GM19023 (cell line): ENCODE data around the gene MYL3.

Experiments
- ATAC-seq: cut with Tn5 transposase; IDR thresholded peaks from one replicate; pipeline ENCODE4 v1.9.1; 2021; ENCODE audit warnings: mild to moderate bottlenecking, moderate library complexity; ENCODE audit not compliant: unreplicated experiment

Gene MYL3

DNA sequence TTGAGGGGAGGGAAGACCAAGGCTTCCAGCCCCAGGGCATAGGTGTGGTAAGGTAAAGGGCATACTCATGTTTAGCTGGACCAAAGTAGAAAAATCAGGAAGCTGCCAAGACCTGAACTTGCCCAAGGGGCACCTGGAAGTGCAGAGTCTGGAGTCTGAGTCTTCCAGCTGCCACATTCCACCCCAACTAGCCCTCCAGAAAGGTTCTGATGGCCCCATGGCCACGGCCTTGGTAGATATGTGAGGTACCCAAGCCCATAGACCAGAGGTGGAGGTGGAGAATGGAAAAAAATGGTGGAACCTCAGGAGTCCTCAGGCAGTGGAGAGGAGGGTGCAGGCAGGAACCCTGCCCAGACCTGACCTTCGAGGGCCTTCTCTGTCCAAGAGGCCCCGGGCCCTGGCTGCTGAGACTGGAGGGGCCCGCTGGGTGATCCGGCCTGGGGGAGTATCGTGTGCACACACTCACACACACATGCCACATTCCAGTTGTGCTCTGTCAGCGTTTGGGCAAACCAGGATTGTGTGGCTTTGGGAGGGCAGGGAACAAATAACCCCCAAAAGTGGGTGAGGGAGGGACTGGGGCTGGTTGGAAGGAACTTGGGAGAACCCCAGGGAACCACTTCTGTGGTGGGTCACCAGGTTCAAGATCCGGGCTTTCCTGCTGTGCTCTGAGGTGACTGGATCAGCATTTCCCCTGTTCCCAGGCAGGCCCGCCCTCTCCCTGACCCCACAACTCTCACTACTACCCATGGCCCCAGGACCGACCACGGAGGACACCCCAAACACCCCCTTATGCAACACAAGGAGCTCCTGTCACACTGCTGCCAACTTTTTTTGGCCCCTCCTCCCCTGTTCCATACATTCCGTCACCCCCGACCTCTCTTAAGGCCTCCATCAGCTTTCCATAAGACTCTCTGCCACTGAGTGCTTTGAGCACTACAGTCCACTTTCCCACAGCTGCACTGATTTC lies 11.6 kb downstream of the MYL3 start:
- no peak for ATAC-seq

DNA sequence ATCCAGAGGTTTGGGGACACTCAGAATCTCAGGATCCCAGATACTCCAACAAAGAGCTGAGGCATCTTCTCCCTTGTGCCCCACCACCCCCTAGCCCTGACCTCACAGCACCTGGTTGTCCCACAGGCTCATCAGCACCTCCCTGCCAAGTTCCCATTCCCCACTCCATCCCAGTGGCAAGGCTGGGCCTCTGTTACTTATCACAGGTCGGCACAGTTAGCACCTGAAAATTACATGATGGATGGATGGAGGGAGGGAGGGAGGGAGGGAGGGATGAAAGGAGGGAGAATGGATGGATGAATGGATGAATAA lies 12.8 kb downstream of the MYL3 start:
- no peak for ATAC-seq

DNA sequence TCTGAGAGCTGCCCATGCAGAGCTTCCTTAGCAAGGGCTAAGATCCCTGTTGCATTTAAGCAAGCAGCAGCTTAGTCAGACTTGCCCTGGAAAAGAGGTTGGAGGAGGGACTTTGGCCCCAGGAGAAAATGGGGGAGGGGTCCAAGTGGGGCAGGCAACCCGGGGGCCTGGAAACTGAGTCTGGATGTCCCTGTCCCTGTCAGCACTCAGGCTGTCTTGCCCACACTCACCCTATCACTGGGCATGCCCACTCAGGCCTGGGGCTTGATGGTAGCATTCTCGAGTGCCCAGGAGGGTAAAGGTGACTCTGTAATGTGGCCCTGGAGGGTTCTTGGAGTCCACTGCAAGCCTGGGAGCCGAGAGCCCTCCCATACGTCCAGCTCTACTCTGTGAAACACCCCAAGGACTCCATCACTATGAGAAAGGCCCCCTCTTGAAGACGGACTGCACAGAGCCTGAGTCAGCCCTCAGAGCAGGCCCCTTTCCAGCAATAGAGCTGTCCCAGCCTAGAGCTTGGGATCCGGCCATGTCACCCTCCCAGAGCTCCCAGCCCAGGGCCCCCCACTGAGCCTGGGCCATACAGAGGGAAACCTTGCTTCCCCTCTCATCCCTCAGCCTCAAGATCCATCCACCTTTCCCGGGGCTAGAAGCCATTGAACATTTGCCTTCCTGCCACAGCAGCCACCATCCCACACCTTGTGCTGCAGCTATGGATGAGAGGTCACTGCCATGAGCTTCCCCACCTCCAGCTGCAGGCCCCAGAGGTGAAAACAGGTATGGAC lies 13.4 kb downstream of the MYL3 start:
- ATAC-seq = no peak

DNA sequence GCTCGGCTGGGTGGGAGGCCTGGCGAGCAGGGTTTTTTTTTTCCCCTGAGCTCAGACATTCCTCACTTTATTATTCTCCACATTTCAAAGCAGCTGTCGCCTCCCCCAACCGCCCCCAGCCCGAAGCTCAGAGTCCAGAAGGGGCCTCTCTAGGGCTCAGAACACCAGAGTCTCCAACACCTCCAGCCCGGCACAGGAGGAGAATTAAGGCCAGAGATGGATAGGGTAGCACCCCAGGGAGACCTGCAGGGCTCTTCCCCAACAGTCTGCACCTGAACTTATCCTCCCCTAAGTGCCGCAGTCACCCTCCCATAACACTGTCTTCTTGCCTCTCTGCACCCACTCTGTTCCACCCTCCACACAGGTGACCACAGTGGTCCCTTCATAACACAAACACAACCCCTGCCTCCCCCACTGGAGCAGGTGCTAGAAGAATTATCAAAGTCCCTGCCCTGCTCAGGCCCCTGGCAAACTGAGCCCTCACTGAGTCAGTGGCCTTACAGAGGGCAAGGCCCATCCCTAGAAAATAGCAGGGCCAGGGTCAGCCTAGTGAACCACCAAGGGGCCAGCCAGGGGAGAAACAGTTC lies 14.1 kb downstream of the MYL3 start:
- ATAC-seq = no peak

DNA sequence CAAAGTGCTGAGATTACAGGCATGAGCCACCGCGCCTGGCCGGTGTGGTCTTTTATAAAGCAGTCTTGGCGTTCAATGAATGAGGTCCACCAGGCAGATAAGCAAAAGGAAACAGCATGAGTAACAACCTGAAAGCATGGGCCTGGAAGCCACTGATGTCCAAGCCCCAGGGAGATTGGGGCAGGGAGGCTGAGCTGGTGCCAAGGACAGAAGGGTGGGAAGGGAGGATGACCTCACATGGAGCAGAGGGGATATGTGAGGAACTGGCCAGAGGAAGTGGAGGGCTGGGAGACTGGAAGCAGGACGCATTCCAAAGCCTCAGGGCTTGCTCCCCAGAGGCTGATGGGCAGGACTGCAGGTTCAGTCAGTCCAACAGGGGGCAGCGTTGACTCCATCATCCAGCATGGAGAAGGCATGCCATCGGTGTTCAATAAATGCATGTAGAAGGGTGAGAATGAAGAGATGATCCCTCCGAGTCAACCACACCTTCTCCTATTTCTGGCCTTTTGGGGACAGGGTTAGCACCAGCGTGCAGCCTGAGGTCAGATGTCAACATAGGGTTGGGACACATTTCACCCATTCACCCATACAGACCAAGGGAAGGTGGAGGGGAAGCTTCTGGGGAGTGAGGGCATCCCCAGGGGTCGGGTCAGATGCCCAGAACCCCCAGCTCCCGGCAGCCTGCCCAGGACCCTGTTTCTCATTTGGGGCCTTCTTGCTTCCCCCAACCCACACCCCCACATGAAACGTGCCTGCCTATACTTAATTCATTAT lies 14.8 kb downstream of the MYL3 start:
- no peak for ATAC-seq

DNA sequence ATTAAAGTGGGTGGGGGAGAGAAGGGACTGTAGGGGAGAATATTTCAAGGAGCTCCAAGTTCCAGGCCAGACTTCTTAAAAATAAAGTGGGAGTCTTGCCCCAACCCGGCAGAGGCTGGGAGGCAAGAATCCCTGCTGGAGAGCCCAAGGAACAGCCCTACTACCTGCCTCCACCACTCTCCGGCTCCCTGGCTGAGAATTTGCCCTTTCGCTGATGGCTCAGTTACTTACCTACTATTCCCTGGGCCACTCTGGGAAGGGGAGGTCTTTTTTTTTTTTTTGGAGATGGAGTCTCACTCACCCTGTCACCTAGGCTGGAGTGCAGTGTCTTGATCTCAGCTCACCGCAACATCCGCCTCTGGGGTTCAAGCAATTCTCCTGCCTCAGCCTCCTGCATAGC lies 15.5 kb downstream of the MYL3 start:
- ATAC-seq = no peak

DNA sequence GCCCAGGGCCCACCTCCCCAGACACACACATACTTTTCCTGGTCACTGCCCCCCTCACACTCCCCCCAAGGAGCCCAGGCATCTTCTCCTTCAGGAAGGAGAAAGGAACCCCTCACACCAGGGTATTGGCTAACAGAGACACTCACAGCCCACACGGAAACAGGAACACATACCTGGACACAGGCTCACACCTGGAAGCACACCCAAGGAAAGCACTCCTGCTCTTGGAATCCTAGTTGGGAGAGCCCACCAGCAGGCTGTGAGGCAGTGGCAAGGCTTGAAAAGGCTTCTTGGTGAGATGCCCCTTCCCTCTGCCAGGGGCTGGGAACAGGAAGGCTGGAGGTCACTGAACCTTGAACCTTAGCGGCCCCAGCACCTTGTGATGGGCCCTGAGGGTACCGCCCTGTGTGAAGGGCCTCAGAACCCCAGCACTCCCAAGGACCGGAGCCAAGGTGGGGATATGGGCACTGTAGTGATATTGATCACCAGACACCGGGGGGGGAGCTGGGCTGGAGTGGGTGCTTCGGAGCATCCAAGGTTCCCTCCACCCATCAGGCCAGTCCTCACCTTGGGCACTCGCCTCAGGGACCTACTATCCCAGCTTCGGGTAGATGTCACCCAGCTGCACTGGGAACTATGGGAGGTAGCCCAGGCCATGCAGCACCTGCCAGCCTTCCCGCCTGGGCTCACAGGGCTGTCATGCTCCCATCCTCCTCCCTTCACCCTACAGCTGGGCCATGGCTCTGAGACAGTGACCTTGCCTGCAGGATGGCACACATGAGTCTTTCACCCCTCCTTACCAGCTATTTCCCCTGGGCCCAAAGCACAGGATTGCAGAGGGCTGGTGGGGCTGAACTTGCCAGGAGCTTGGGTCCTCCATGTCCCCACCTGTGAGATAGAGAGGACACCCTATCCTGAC lies 16.4 kb downstream of the MYL3 start:
- ATAC-seq = no peak

DNA sequence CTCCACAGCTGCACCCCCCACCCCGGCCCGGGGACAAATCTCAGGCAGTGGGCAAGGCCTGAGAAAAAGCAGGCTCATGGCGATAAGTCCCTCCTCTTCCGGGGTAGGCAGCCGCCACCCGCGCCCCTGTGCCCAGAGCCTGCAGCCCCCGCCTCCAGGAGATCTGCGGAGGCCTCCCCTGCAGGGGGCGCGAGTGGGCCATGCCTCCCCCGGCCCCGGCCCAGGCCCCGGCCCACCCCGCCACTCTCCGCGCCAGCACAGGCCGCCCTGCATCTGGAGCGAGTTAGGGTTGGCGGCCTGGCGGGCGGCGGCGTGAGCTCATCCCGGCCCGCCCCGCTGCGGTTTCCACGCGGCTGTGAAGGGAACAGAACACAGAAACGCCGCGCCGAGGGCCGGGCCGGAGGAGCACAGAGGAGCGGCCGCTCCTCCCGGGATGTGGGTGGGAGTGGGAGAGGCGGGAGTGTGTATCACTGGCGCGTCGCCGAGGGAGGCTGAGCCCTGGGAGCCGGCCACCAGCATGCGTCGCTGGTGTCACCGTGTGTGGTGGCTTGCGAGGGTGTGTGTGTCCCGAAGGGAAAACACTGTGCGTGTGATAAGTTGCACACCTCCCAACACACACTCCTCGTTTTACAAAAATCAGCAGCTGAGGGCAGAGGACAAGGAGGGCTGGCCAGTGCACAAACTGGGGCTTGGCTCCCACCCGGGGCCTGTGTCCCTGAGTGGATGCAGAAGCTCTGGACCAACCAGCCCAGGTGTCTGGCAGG lies 17.2 kb downstream of the MYL3 start:
- ATAC-seq = peak; percentile 67

DNA sequence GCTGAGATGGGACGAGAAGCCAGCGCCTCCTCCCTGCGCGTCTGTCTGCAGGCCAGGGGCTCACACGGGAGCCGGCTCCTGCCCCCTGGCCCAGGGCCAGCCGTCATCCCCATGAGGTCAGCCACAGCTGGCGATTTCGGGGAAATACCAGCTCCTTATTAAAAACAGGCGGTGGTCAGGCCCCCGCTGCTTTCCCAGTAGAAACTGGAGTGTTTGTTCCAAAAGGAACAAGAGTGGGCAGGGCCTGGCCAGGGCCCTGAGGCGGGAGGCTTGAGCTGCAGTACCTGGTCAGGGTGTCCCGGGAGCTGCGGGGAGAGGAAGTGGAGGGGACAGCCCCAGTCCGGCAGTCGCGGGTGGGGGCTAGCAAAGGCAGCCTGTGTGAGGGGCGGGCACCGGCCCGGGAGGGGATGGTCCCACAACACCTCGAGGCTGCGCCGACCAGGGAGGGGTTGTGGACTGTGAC lies 17.8 kb downstream of the MYL3 start:
- ATAC-seq = peak; percentile 51

DNA sequence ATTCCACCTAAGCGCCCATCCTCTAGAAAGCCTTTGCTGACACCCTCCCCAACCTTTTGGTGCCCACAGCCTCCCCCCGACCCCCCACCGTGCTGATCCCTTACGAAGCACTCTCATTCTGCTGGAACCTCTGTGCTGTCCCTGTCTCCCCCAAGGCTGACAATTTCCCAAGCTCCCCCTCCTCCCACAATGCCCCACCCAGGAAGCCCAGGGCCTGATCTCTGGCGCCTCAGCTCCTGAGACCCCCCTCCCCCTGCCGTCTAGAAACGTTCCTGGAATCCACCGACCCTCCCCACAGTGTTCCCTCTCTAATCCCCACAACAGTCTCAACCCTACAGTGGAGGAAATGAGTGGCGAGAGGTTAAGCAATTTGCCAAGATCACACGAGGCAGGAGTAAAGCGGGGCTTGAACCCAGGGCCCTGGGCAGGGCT lies 18.3 kb downstream of the MYL3 start:
- ATAC-seq = no peak

DNA sequence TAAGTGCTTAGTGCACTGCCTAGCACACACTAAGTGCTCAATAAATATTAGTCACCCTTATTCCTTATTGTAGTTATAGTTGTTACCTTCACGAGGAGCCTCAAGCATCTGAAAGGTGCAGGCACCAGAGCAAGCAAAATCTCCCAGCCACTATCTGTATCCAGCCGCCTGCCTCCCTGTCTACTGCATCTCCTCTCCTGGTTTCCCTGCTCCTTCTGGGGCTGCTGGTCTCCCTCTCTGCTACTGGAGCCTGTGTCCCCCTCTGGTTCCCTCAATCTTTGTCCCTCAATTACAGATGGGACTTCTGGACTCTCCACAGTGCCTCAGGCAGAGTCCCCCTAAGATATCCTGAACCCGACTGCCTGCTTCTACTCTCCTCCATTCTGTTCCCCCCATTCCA lies 18.8 kb downstream of the MYL3 start:
- no peak for ATAC-seq

DNA sequence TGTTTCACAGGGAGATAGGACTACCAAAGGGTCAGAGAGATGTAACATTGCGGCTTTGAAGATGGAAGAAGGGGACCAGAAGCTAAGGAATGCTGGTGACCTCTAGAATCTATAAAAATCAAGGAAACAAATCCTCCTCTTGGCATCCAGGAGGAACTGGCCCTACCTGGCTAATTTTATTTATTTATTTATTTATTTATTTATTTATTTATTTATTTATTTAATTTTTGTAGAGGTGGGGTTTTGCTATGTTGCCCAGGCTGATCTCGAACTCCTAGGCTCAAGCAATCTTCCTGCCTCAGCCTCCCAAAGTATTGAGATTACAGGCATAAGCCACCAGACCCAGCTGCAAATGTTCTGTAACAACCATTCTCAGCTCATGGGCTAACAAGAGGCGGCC lies 19.7 kb downstream of the MYL3 start:
- no peak for ATAC-seq

DNA sequence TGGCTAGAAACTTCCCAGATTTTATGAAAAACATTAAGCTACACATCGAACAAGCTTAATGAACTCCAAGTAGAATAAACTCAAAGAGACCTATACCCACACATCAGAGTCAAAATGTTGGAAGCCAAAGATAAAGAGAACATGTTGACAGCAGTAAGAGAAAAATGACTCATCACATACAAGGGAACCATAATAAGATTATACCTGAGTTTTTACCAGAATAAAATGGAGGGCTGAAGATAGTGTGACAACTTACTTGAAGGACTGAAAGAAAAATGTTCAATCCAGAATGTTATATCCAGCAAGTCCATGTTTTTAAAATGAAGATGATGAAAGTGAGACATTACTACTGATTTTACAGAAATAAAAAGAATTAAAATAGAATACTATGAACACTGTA lies 22.8 kb downstream of the MYL3 start:
- no peak for ATAC-seq

DNA sequence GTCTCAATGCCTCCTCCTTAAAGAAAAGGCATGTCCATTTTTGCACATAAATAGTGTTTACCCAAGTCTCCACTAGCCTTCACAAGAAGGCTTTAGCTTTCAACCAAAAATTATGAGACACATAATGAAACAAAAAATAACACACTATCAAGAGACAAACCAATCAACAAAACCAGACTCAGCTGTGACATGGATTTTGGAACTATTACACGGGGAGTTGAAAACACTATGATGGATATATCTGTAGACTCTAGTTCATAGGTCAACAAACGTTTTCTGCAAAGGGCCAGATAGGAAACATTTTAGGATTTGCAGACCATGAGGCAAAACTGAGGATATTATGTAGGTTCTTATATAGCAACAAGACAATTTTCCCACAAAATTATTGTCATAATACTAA lies 24.9 kb downstream of the MYL3 start:
- no peak for ATAC-seq

DNA sequence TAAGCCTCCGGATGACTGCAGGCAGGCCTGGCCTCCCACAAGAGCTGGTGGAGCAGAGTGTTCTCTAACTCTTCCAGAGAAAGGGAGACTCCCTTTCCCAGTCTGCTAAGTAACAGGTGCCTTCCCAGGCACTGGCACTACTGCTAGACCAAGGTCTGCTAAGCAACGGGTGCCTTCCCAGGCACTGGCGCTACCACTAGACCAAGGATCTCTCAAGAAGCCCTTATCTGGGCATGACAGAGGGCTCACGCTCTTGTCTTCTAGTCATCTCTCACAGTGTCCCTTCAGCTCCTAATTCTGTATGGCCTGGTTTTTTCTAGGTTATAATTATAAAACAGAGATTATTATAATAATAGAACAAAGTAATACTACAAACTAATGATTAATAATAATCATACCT lies 27.8 kb downstream of the MYL3 start:
- no peak for ATAC-seq

DNA sequence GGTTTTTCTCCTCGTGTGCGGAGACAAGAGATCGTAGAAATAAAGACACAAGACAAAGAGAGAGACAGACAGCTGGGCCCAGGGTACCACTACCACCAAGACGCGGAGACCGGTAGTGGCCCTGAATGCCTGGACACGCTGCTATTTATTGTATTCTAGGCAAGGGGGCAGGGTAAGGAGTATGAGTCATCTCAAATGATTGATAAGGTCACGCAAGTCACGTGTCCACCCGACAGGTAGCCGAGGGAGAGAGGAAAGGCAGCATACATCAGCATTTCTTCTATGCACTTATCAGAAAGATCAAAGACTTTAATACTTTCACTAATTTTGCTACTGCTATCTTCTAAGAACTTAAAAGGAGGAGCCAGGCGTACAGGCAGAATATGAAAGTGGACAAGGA lies 28.2 kb downstream of the MYL3 start:
- no peak for ATAC-seq

DNA sequence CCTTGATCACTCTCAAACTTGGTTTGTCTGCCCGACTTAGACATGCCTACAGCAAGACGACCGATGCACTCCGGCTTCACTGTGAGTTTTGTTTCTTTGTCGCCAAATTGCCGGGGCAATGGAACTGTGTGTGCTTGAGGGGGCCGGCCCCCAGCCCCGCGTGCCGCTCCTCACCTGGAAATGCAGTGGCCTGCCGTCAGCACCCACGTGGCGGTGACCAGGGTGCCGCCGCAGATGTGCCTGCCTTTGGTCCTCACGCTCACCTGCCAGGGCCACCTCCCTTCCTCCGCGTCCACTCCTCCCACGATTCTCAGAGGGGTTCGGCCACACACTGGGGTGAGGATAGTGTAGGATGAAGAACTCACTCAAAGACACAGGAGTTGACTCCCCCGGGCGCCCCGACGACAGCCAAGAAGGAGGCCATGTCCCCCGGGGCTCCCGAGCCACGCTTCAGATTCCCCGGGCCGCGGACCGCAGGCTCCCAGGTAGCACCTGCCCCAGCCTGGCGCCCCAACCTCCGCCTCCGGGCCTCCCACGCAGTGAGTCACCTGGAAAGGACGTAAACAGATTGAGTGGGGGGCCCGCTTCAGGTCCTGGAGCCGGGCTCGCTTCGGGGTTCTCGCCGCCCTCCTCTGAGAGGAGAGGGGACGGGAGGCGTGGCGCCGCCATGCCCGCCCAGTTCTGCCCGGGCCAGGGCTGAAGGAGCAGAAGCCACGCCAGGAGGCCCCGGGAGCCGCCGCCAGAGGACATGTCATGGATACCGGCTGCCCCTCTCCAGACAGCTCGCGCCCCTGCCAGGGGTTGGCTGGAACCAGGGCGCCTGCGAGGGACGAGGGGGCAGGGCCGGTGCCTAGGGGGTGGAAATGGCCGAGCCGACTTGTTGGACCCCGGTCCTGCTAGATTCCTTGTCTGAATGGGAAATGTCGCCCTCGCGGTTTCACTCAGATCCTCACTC lies 29.6 kb downstream of the MYL3 start:
- ATAC-seq = no peak

DNA sequence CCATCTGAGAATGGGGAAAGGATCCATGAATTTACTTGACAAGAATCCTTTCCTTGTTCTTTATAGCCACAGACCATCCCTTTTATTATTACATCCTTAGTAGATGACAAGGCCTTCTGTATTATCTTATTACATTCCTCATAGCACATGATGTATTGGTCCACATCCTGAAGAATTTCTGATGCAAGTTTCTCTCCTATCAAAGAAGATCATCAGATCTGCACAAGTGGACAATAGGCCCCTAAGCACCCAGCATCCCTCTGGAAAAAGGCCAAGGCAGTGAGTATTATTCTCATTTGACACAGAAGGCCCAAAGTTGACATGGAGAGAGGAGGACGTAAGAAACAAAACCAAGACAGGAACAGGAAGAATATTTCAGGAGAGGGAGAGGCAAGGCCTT lies 31.4 kb downstream of the MYL3 start:
- ATAC-seq = no peak
